Tibial artery (tissue), 4 donors: Measurements from ENCODE around the gene MAPK4.
"Not testable (repeated sequence)": the region's sequence is repeated elsewhere in the genome, so short reads cannot be mapped to it uniquely, and the experiment has no call there.

Source experiments
- DNase-seq, 2 donors: peaks; one replicate each; pipeline ENCODE4 v3.0.0-alpha.2; 2019
- H3K27ac ChIP-seq, 2 donors: fragments of 200-600 bp; sonication (generic) in 1 of 2; 1 replicate in 1 of 2; 2 replicates in 1 of 2; pipeline ENCODE4 v1.5.1; 2018 to 2019; ENCODE audit warnings: mild to moderate bottlenecking in 1 of 2
- H3K27me3 ChIP-seq, 2 donors: fragments of 200-600 bp; sonication (generic) in 1 of 2; one replicate each; pipeline versions ENCODE4 v1.5.1 to v1.6.0; 2016 to 2019
- H3K36me3 ChIP-seq, 3 donors: fragments of 200-600 bp; sonication (generic) in 2 of 3; one replicate each; pipeline ENCODE4 v1.5.1; 2016 to 2019; ENCODE audit warnings: mild to moderate bottlenecking in 2 of 3
- H3K4me1 ChIP-seq, 4 donors: fragments of 200-600 bp; sonication (generic) in 2 of 4; 1 replicate in 3 of 4; 2 replicates in 1 of 4; pipeline ENCODE4 v1.5.1; 2016 to 2019
- H3K4me3 ChIP-seq, 2 donors: fragments of 200-600 bp; sonication (generic) in 1 of 2; 1 replicate in 1 of 2; 2 replicates in 1 of 2; pipeline ENCODE4 v1.5.1; 2018 to 2019; ENCODE audit warnings: mild to moderate bottlenecking in 2 of 2
- H3K9me3 ChIP-seq, 3 donors: fragments of 200-600 bp; sonication (generic) in 1 of 3; one replicate each; pipeline ENCODE4 v1.5.1; 2016 to 2019
- CTCF ChIP-seq, 2 experiments: fragments of 200-600 bp in 1 of 2; fragments of 450-650 bp in 1 of 2; IDR thresholded peaks; one replicate each; pipeline ENCODE4 v1.5.1; 2017 to 2019; ENCODE audit warnings: antibody characterized with exemption in 2 of 2, mild to moderate bottlenecking in 1 of 2, moderate library complexity in 1 of 2
- intact Hi-C: fragments of 100-400 bp; cut with DNase I; formaldehyde crosslinking; loops from one replicate; pipeline ENCODE4 v1.15.0; 2023; ENCODE audit warnings: low total_unique reads

Gene MAPK4

GRCh38 chr18:50706651-50707050 is 146.8 kb downstream of the MAPK4 start:
- Histone ChIP-seq H3K9me3 (no peaks in the 10 kb centered on the region), H3K4me3 (no peak overlapping the region), H3K4me1 (peaks cover 0 to 19% (median 3%) of the 10 kb centered on the region in 4 donors), H3K27me3 (no peaks in the 10 kb centered on the region), H3K36me3 (no peaks in the 10 kb centered on the region), H3K27ac (peak overlapping the region in 1 of 2 donors; percentile 61)
- TF ChIP-seq CTCF (IDR thresholded peaks at IDR 0.05), result no peak
- intact Hi-C loops, result no loop called here
- no peak for DNase-seq

- peaks cover 0 to 19% (median 3%) of the 10 kb centered on the region in 4 donors for H3K4me1 ChIP-seq
- H3K27me3 ChIP-seq, intact Hi-C loops, DNase-seq, H3K9me3 ChIP-seq, H3K4me3 ChIP-seq, H3K36me3 ChIP-seq: not testable (repeated sequence)
- peak overlapping the region; percentile 57 to 61 for H3K27ac ChIP-seq
These were observed 147.4 kb downstream of the MAPK4 start for GRCh38 chr18:50707297-50707696.

DNA sequence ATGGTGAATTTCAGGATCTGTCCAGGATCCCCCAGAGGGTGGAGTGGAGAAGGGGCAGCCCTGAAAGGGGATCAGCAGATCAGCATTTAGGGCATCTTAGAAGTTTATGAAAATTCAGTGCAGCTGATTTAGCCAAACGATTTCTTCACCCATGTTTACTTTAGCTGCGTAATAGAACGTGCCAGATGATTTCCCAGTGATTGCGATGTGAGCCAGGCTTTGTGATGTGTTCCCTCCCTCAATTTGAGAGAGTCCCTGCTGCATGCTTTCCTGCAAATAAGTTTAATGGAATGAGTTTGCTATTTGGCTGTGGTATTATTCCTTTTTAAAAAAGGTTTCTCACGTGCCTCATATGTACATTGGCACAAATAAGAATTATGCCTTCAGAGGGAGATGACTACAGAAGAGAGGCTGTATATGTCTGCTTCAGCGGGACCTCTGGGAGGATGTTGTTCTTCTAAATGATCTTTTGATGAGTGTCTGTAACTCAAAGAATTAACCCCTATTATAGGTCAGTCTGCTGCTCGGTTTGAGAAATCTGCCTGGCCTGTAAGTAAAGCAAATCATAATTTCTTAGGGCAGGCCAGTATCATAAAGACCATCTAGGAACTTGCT is 148.1 kb downstream of the MAPK4 start:
- no peak for TF ChIP-seq CTCF (IDR thresholded peaks at IDR 0.05)
- H3K27me3 ChIP-seq, result no peaks in the 10 kb centered on the region
- H3K9me3 ChIP-seq, result no peaks in the 10 kb centered on the region
- H3K27ac ChIP-seq, result peak overlapping the region; percentile 57 to 61
- no peak overlapping the region for H3K4me3 ChIP-seq
- DNase-seq, result peak in 1 of 2 donors; percentile 39
- intact Hi-C loops, result no loop called here
- H3K4me1 ChIP-seq, result peaks cover 0 to 19% (median 3%) of the 10 kb centered on the region in 4 donors
- no peaks in the 10 kb centered on the region for H3K36me3 ChIP-seq

GRCh38 chr18:50709193-50709592 is 149.3 kb downstream of the MAPK4 start:
- Histone ChIP-seq H3K36me3 (no peaks in the 10 kb centered on the region), H3K4me1 (peaks cover 0 to 19% (median 3%) of the 10 kb centered on the region in 4 donors), H3K27ac (no peak overlapping the region), H3K4me3 (no peak overlapping the region), H3K27me3 (no peaks in the 10 kb centered on the region), H3K9me3 (no peaks in the 10 kb centered on the region)
- intact Hi-C loops, result no loop called here
- TF ChIP-seq CTCF (IDR thresholded peaks at IDR 0.05), result no peak
- DNase-seq, result no peak

- peaks cover 0 to 19% (median 3%) of the 10 kb centered on the region in 4 donors for H3K4me1 ChIP-seq
- H3K9me3 ChIP-seq, result no peaks in the 10 kb centered on the region
- DNase-seq, result no peak
- intact Hi-C loops, result no loop called here
- H3K27ac ChIP-seq, result no peak overlapping the region
- H3K36me3 ChIP-seq, result peaks cover 0 to 10% (median 1%) of the 10 kb centered on the region in 3 donors
- H3K27me3 ChIP-seq, result no peaks in the 10 kb centered on the region
- no peak for TF ChIP-seq CTCF (IDR thresholded peaks at IDR 0.05)
- no peak overlapping the region for H3K4me3 ChIP-seq
These were observed 151.5 kb downstream of the MAPK4 start for GRCh38 chr18:50711386-50711785.

GRCh38 chr18:50715919-50716318 is 156.0 kb downstream of the MAPK4 start:
- DNase-seq, result no peak
- intact Hi-C loops, result no loop called here
- no peak for TF ChIP-seq CTCF (IDR thresholded peaks at IDR 0.05)
- Histone ChIP-seq H3K4me1 (no peaks in the 10 kb centered on the region), H3K36me3 (peaks cover 0 to 17% (median 4%) of the 10 kb centered on the region in 3 donors), H3K27me3 (no peaks in the 10 kb centered on the region), H3K9me3 (no peaks in the 10 kb centered on the region), H3K4me3 (no peak overlapping the region), H3K27ac (no peak overlapping the region)
